Endothelial cell of umbilical vein (primary cell): ENCODE measurements around the gene RAB5IF. TPM values are rescaled to one million over a fixed set of nuclear protein-coding genes. Genes with fewer than 3 reads are reported as not detected.

Source experiments
- BruUV-seq: library from RNA; stranded (reverse); fragments of 400-500 nt; replicated peaks from 2 replicates; lab custom pipeline; 2021; lab: Mats Ljungman, UMichigan
- CTCF ChIA-PET: fragments of 300-600, 350-600 bp; sonication (Branson Sonifier 250); formaldehyde crosslinking; loops from one replicate; lab custom pipeline; 2021; ENCODE audit warnings: antibody characterized with exemption, inconsistent platforms; lab: Charles Lee
- POLR2A ChIA-PET: fragments of 300-600, 350-600 bp; sonication (Branson Sonifier 250); formaldehyde crosslinking; loops from one replicate; lab custom pipeline; 2021; ENCODE audit warnings: antibody characterized with exemption, inconsistent platforms; lab: Charles Lee
- DNase-seq: peaks from one replicate; pipeline ENCODE4 v3.0.0-alpha.2; 2011; ENCODE audit warnings: low read depth, low spot score
- FAIRE-seq: peaks from 2 replicates; lab custom pipeline; 2011; peaks lifted over from hg19 to GRCh38; lab: Jason Lieb, UNC
- H2AFZ ChIP-seq: 2 replicates; pipeline ENCODE4 v1.6.0; 2012; ENCODE audit warnings: low read depth, low read length, control low read depth, inconsistent platforms
- H3K27ac ChIP-seq: 2 replicates; pipeline ENCODE4 v1.5.1; 2011; ENCODE audit warnings: low read depth, mild to moderate bottlenecking, control low read depth, low read length, moderate library complexity; ENCODE audit not compliant: insufficient read depth
- H3K27me3 ChIP-seq, 2 experiments: 2 replicates each; pipeline versions ENCODE4 v1.6.0 to v1.6.1; 2011; ENCODE audit warnings: low read length in 2 of 2, mixed read lengths in 1 of 2; ENCODE audit not compliant: control insufficient read depth in 2 of 2, insufficient read depth in 2 of 2
- H3K36me3 ChIP-seq, 2 experiments: 2 replicates in 1 of 2; 3 replicates in 1 of 2; pipeline ENCODE4 v1.5.1; 2011; ENCODE audit warnings: low read length in 2 of 2, mild to moderate bottlenecking in 1 of 2, moderate library complexity in 1 of 2; ENCODE audit not compliant: control insufficient read depth in 2 of 2, insufficient read depth in 2 of 2; ENCODE audit errors: extremely low read depth in 1 of 2
- H3K4me1 ChIP-seq: 3 replicates; pipeline ENCODE4 v1.5.1; 2011; ENCODE audit warnings: mild to moderate bottlenecking, low read length; ENCODE audit not compliant: control insufficient read depth, insufficient read depth; ENCODE audit errors: extremely low read depth
- H3K4me2 ChIP-seq: 2 replicates; pipeline ENCODE4 v1.6.1; 2011; ENCODE audit warnings: low read length, control low read depth, mixed read lengths; ENCODE audit not compliant: insufficient read depth
- H3K4me3 ChIP-seq, 3 experiments: fragments of 200-600 bp in 1 of 3; sonication (generic), shearing (Covaris generic) in 1 of 3; replicated peaks in 1 of 3; 2 replicates each; pipeline ENCODE4 v1.5.1; 2011 to 2016; ENCODE audit warnings: control low read depth in 3 of 3, low read length in 3 of 3, mild to moderate bottlenecking in 2 of 3, inconsistent platforms in 1 of 3, low read depth in 1 of 3, moderate library complexity in 1 of 3; ENCODE audit not compliant: insufficient read depth in 1 of 3
- H3K79me2 ChIP-seq: 2 replicates; pipeline ENCODE4 v1.6.0; 2012; ENCODE audit warnings: low read length, inconsistent platforms; ENCODE audit not compliant: control insufficient read depth, insufficient read depth
- H3K9ac ChIP-seq: replicated peaks from 2 replicates; pipeline ENCODE3; 2011; ENCODE audit warnings: low read length, control low read depth; ENCODE audit not compliant: insufficient read depth; ENCODE audit errors: extremely low read depth
- H3K9me1 ChIP-seq: replicated peaks from 3 replicates; pipeline ENCODE4 v1.6.0; 2011; ENCODE audit warnings: mild to moderate bottlenecking, low read length; ENCODE audit not compliant: control insufficient read depth, insufficient read depth; ENCODE audit errors: extremely low read depth
- H3K9me3 ChIP-seq: replicated peaks from 2 replicates; pipeline ENCODE4 v1.5.1; 2012; ENCODE audit warnings: low read length, inconsistent platforms; ENCODE audit not compliant: control insufficient read depth, insufficient read depth
- H4K20me1 ChIP-seq: replicated peaks from 2 replicates; pipeline ENCODE3; 2011; ENCODE audit warnings: mild to moderate bottlenecking, low read length; ENCODE audit not compliant: control insufficient read depth, insufficient read depth; ENCODE audit errors: extremely low read depth
- CTCF ChIP-seq, 2 donors: IDR thresholded peaks; 1 replicate in 1 of 2; 2 replicates in 1 of 2; pipeline ENCODE4 v1.5.1; 2011; ENCODE audit warnings: low read length in 2 of 2, mild to moderate bottlenecking in 2 of 2, moderate library complexity in 2 of 2, control low read depth in 1 of 2, inconsistent platforms in 1 of 2, low read depth in 1 of 2; ENCODE audit not compliant: insufficient read depth in 1 of 2; ENCODE audit errors: extremely low read depth in 1 of 2
- EZH2 ChIP-seq: IDR thresholded peaks from 2 replicates; pipeline ENCODE4 v1.6.1; 2012; ENCODE audit warnings: borderline replicate concordance, low read depth, mild to moderate bottlenecking, moderate library complexity, low read length, inconsistent platforms; ENCODE audit not compliant: severe bottlenecking
- FOS ChIP-seq: IDR thresholded peaks from 2 replicates; pipeline ENCODE4 v1.6.1; 2011; ENCODE audit warnings: mild to moderate bottlenecking, low read length, moderate library complexity, borderline replicate concordance; ENCODE audit not compliant: insufficient read depth
- GATA2 ChIP-seq: IDR thresholded peaks from 2 replicates; pipeline ENCODE4 v1.7.0; 2011; ENCODE audit warnings: low read depth, mild to moderate bottlenecking, moderate library complexity, mixed read lengths, low read length; ENCODE audit not compliant: insufficient read length, insufficient read depth
- JUN ChIP-seq: IDR thresholded peaks from 2 replicates; pipeline ENCODE4 v1.6.1; 2011; ENCODE audit warnings: borderline replicate concordance, low read depth; ENCODE audit not compliant: insufficient read length, insufficient read depth
- MAX ChIP-seq: IDR thresholded peaks from 2 replicates; pipeline ENCODE4 v1.6.1; 2011; ENCODE audit not compliant: insufficient read depth, insufficient read length
- MYC ChIP-seq: IDR thresholded peaks from one replicate; pipeline ENCODE4 v1.6.1; 2011; ENCODE audit warnings: mild to moderate bottlenecking, low read depth, low read length
- POLR2A ChIP-seq: IDR thresholded peaks from 2 replicates; pipeline ENCODE4 v1.6.1; 2012; ENCODE audit warnings: low read depth, mild to moderate bottlenecking, control low read depth, low read length
- POLR2AphosphoS5 ChIP-seq: IDR thresholded peaks from 2 replicates; pipeline ENCODE4 v1.6.1; 2012; ENCODE audit warnings: low read depth, mild to moderate bottlenecking, control low read depth, low read length, moderate library complexity; ENCODE audit not compliant: insufficient read depth
- dilution Hi-C: fragments of 300-500 bp; cut with MboI; formaldehyde crosslinking; loops from one replicate; pipeline ENCODE4 v1.15.0; 2019; ENCODE audit warnings: low sequenced_read_pairs; ENCODE audit not compliant: extremely low pct_ligation_motif_present
- intact Hi-C: fragments of 100-400 bp; cut with micrococcal nuclease; formaldehyde crosslinking; loops from one replicate; pipeline ENCODE4 v1.10.0; 2022
- polyA plus RNA-seq, 4 experiments: library from polyadenylated mRNA; depleted of rRNA in 3 of 4; stranded (reverse) in 3 of 4; unstranded in 1 of 4; fragments of >200 nt; gene quantifications; 2 replicates each; pipeline versions ENCODE4 v1.2.1 to v1.2.3, GENCODE V29; 2011 to 2012; ENCODE audit warnings: missing spikeins in 1 of 4
- total RNA-seq: library from RNA; stranded (reverse); gene quantifications from 2 replicates; pipeline ENCODE4 v1.2.3, GENCODE V29; 2021

Gene RAB5IF
- total and polyA plus RNA-seq, 2 donors (not counting 3 experiments of a cell fraction or from before 2014, with no cell fraction given): 113 to 162 TPM

GRCh38 chr20:36587388-36588070 is 18.1 kb upstream of the RAB5IF start:
- POLR2A ChIA-PET: no interaction called here
- DNase-seq (no peak), FAIRE-seq (no peak)
- Histone ChIP-seq H3K4me3 (no peak overlapping the region), H3K9ac (no peak overlapping the region), H3K4me1 (no peaks in the 10 kb centered on the region), H3K79me2 (no peaks in the 10 kb centered on the region), H3K4me2 (no peak overlapping the region), H2AFZ (no peak overlapping the region), H3K9me3 (no peaks in the 10 kb centered on the region), H3K27me3 (no peaks in the 10 kb centered on the region), H3K9me1 (no peaks in the 10 kb centered on the region), H4K20me1 (no peaks in the 10 kb centered on the region), H3K36me3 (peaks cover 3 to 13% of the 10 kb centered on the region in 2 experiments), H3K27ac (no peak overlapping the region)
- CTCF ChIA-PET: interaction anchor here (0.6 to 1.1 kb wide), 4 partner anchors 8 to 1672 kb away, joined by 3 to 5 read pairs (median 4); partner anchors contain the start of gene RAB5IF
- dilution Hi-C loops: no loop called here
- no peak for TF ChIP-seq MAX
- no peak for TF ChIP-seq POLR2AphosphoS5
- TF ChIP-seq CTCF (IDR thresholded peaks at IDR 0.05; ENCODE audit: extremely low read depth in 1 of 2, insufficient read depth in 1 of 2, low read depth in 1 of 2, low read length in 2 of 2): no peak
- no peak for TF ChIP-seq MYC
- TF ChIP-seq GATA2: no peak
- TF ChIP-seq EZH2: no peak
- TF ChIP-seq POLR2A: no peak
- no peak for TF ChIP-seq FOS
- no peak for TF ChIP-seq JUN
- intact Hi-C loops: no loop called here
- no TSS peak for BruUV-seq
